HG02678 (cell line): ENCODE results near the gene CAMTA1.

Experiments
- ATAC-seq: cut with Tn5 transposase; IDR thresholded peaks from one replicate; pipeline ENCODE4 v1.9.1; 2021; ENCODE audit warnings: mild to moderate bottlenecking, moderate library complexity; ENCODE audit not compliant: unreplicated experiment

Gene CAMTA1

GRCh38 chr1:7388488-7389185 lies 603.4 kb downstream of the CAMTA1 start:
- no peak for ATAC-seq

GRCh38 chr1:7389201-7389905 lies 604.1 kb downstream of the CAMTA1 start:
- no peak for ATAC-seq

GRCh38 chr1:7389906-7390603 lies 604.8 kb downstream of the CAMTA1 start:
- ATAC-seq, result no peak

GRCh38 chr1:7390604-7391000 lies 605.3 kb downstream of the CAMTA1 start:
- no peak for ATAC-seq

- no peak for ATAC-seq
Observed at GRCh38 chr1:7393136-7393535, 607.9 kb downstream of the CAMTA1 start.

- no peak for ATAC-seq
Observed at GRCh38 chr1:7395251-7395650, 610.0 kb downstream of the CAMTA1 start.

- ATAC-seq, result no peak
Observed at GRCh38 chr1:7398982-7399381, 613.7 kb downstream of the CAMTA1 start.

GRCh38 chr1:7399514-7400125 lies 614.4 kb downstream of the CAMTA1 start:
- ATAC-seq, result no peak

GRCh38 chr1:7400566-7400965 lies 615.3 kb downstream of the CAMTA1 start:
- ATAC-seq, result no peak

GRCh38 chr1:7401814-7402547 lies 616.7 kb downstream of the CAMTA1 start:
- ATAC-seq, result no peak

- ATAC-seq, result no peak
Observed at GRCh38 chr1:7402548-7402850, 617.2 kb downstream of the CAMTA1 start.

- no peak for ATAC-seq
Observed at GRCh38 chr1:7403265-7404045, 618.2 kb downstream of the CAMTA1 start.

GRCh38 chr1:7404046-7404742 lies 618.9 kb downstream of the CAMTA1 start:
- no peak for ATAC-seq

- no peak for ATAC-seq
Observed at GRCh38 chr1:7405844-7406500, 620.7 kb downstream of the CAMTA1 start.

- ATAC-seq, result no peak
Observed at GRCh38 chr1:7406641-7407543, 621.6 kb downstream of the CAMTA1 start.

- no peak for ATAC-seq
Observed at GRCh38 chr1:7407544-7407895, 622.3 kb downstream of the CAMTA1 start.

- no peak for ATAC-seq
Observed at GRCh38 chr1:7407980-7408770, 622.9 kb downstream of the CAMTA1 start.
